Activated CD4-positive, alpha-beta T cell treated with anti-CD3 and anti-CD28 coated beads for 24 hours (primary cell): ENCODE results near the gene SOX30.

Source experiments
- DNase-seq, 2 donors: peaks; one replicate each; pipeline ENCODE4 v3.0.0-alpha.2; 2020; ENCODE audit warnings: low read depth in 2 of 2

The SOX30 gene

GRCh38 chr5:157607371-157608161 lies 44.7 kb downstream of the SOX30 start:
- DNase-seq = peak in 1 of 2 donors; percentile 46

- no peak for DNase-seq
These were observed 46.2 kb downstream of the SOX30 start for GRCh38 chr5:157606046-157606445.

GRCh38 chr5:157603333-157604190 lies 48.7 kb downstream of the SOX30 start:
- DNase-seq = peak in 1 of 2 donors; percentile 37

GRCh38 chr5:157602505-157602904 lies 49.7 kb downstream of the SOX30 start:
- peak in 1 of 2 donors; percentile 31 for DNase-seq

GRCh38 chr5:157600252-157600651 lies 52.0 kb downstream of the SOX30 start:
- DNase-seq = no peak

GRCh38 chr5:157599565-157599964 lies 52.7 kb downstream of the SOX30 start:
- DNase-seq = no peak

- DNase-seq = no peak
These were observed 53.8 kb downstream of the SOX30 start for GRCh38 chr5:157598350-157598936.

- no peak for DNase-seq
These were observed 55.0 kb downstream of the SOX30 start for GRCh38 chr5:157597277-157597676.

GRCh38 chr5:157596487-157596886 lies 55.8 kb downstream of the SOX30 start:
- DNase-seq = no peak

GRCh38 chr5:157594675-157595459 lies 57.4 kb downstream of the SOX30 start:
- no peak for DNase-seq

GRCh38 chr5:157594257-157594656 lies 58.0 kb downstream of the SOX30 start:
- DNase-seq = no peak

- DNase-seq = no peak
These were observed 59.0 kb downstream of the SOX30 start for GRCh38 chr5:157593052-157593757.

- no peak for DNase-seq
These were observed 59.6 kb downstream of the SOX30 start for GRCh38 chr5:157592594-157592993.

GRCh38 chr5:157590478-157590877 lies 61.8 kb downstream of the SOX30 start:
- no peak for DNase-seq

GRCh38 chr5:157584628-157585027 lies 67.6 kb downstream of the SOX30 start:
- no peak for DNase-seq

GRCh38 chr5:157582731-157583620 lies 69.3 kb downstream of the SOX30 start:
- DNase-seq = no peak

- no peak for DNase-seq
These were observed 70.3 kb downstream of the SOX30 start for GRCh38 chr5:157581901-157582300.

GRCh38 chr5:157578079-157578780 lies 74.0 kb downstream of the SOX30 start:
- DNase-seq = no peak

- no peak for DNase-seq
These were observed 75.6 kb downstream of the SOX30 start for GRCh38 chr5:157576678-157577077.
